OCI-LY1 (cell line): Measurements from ENCODE around the gene GRK1.
"Not testable (repeated sequence)": the region's sequence is repeated elsewhere in the genome, so short reads cannot be mapped to it uniquely, and the experiment has no call there.

Source experiments
- H2AFZ ChIP-seq: fragments of 200-600 bp; sonication (generic), shearing (Covaris generic); 2 replicates; pipeline ENCODE4 v1.6.0; 2014; ENCODE audit warnings: antibody characterized with exemption, mild to moderate bottlenecking, low read length
- H3F3A ChIP-seq: fragments of 200-600 bp; sonication (generic), shearing (Covaris generic); 2 replicates; pipeline ENCODE4 v1.6.0; 2014; ENCODE audit warnings: mild to moderate bottlenecking, antibody characterized with exemption, low read length, moderate library complexity; ENCODE audit not compliant: insufficient read depth
- H3K27ac ChIP-seq: fragments of 200-600 bp; sonication (generic); 2 replicates; pipeline ENCODE4 v1.5.1; 2014; ENCODE audit warnings: low read length, mixed run types, mild to moderate bottlenecking, low read depth; ENCODE audit not compliant: poor library complexity, severe bottlenecking
- H3K27me3 ChIP-seq: fragments of 200-600 bp; sonication (generic); 2 replicates; pipeline ENCODE4 v1.6.0; 2014; ENCODE audit warnings: antibody characterized with exemption, mild to moderate bottlenecking, low read length, moderate library complexity; ENCODE audit not compliant: insufficient read depth
- H3K36me3 ChIP-seq: fragments of 200-600 bp; sonication (generic); 2 replicates; pipeline ENCODE4 v1.6.1; 2014; ENCODE audit warnings: mild to moderate bottlenecking, antibody characterized with exemption, low read length, moderate library complexity, mixed read lengths; ENCODE audit not compliant: insufficient read depth
- H3K4me1 ChIP-seq: fragments of 200-600 bp; sonication (generic); 2 replicates; pipeline ENCODE4 v1.5.1; 2014; ENCODE audit warnings: mild to moderate bottlenecking, low read length, moderate library complexity; ENCODE audit not compliant: insufficient read depth, severe bottlenecking
- H3K4me2 ChIP-seq: fragments of 200-600 bp; sonication (generic), shearing (Covaris generic); 2 replicates; pipeline ENCODE4 v1.6.1; 2014; ENCODE audit warnings: low read length
- H3K4me3 ChIP-seq: fragments of 200-600 bp; sonication (generic); 2 replicates; pipeline ENCODE4 v1.5.1; 2014; ENCODE audit warnings: low read length, low read depth, mild to moderate bottlenecking, mixed read lengths; ENCODE audit not compliant: poor library complexity, severe bottlenecking
- H3K79me2 ChIP-seq: fragments of 200-600 bp; shearing (Covaris generic); 2 replicates; pipeline ENCODE4 v1.6.1; 2016; ENCODE audit warnings: mixed run types, low read length, mixed read lengths; ENCODE audit not compliant: insufficient read depth
- H3K9ac ChIP-seq: fragments of 200-600 bp; sonication (generic), shearing (Covaris generic); 2 replicates; pipeline ENCODE4 v1.6.1; 2014; ENCODE audit warnings: mild to moderate bottlenecking, low read length, mixed read lengths
- H3K9me2 ChIP-seq: fragments of 200-600 bp; sonication (generic), shearing (Covaris generic); 2 replicates; pipeline ENCODE4 v1.6.1; 2014; ENCODE audit warnings: low read depth, mild to moderate bottlenecking, low read length, mixed read lengths
- H3K9me3 ChIP-seq: fragments of 200-600 bp; shearing (Covaris generic); 2 replicates; pipeline ENCODE4 v1.6.1; 2014; ENCODE audit warnings: low read length, mixed read lengths
- H4K20me1 ChIP-seq: fragments of 200-600 bp; sonication (generic), shearing (Covaris generic); 2 replicates; pipeline ENCODE4 v1.6.0; 2016; ENCODE audit warnings: mild to moderate bottlenecking, low read length; ENCODE audit not compliant: insufficient read depth
- CTCF ChIP-seq: fragments of 200-600 bp; sonication (generic), shearing (Covaris generic); IDR thresholded peaks from 2 replicates; pipeline ENCODE4 v1.5.1; 2017; ENCODE audit warnings: mild to moderate bottlenecking, antibody characterized with exemption, low read length, moderate library complexity, mixed read lengths
- EZH2 ChIP-seq: fragments of 200-600 bp; sonication (generic), shearing (Covaris generic); IDR thresholded peaks from 2 replicates; pipeline ENCODE4 v1.8.0; 2017; ENCODE audit warnings: borderline replicate concordance, mixed run types, mild to moderate bottlenecking, antibody characterized with exemption, low read length, moderate library complexity, mixed read lengths

Gene GRK1

GRCh38 chr13:113743366-113744195, 76.6 kb downstream of the GRK1 start:
- TF ChIP-seq CTCF, result no peak
- no peak for TF ChIP-seq EZH2
- Histone ChIP-seq H3K9ac (no peak overlapping the region), H3K4me2 (no peak overlapping the region), H3K79me2 (no peaks in the 10 kb centered on the region), H3K27me3 (no peaks in the 10 kb centered on the region), H3F3A (no peaks in the 10 kb centered on the region), H2AFZ (no peak overlapping the region), H3K9me3 (no peaks in the 10 kb centered on the region), H3K4me1 (no peaks in the 10 kb centered on the region), H3K27ac (no peak overlapping the region), H3K4me3 (no peak overlapping the region), H3K36me3 (no peaks in the 10 kb centered on the region), H4K20me1 (no peaks in the 10 kb centered on the region), H3K9me2 (no peaks in the 10 kb centered on the region)

GRCh38 chr13:113744197-113745000, 77.4 kb downstream of the GRK1 start:
- H3K4me3 ChIP-seq, result no peak overlapping the region
- no peak overlapping the region for H2AFZ ChIP-seq
- H3K27ac ChIP-seq, result no peak overlapping the region
- H4K20me1 ChIP-seq, result no peaks in the 10 kb centered on the region
- H3F3A ChIP-seq, result no peaks in the 10 kb centered on the region
- H3K9me2 ChIP-seq, result no peaks in the 10 kb centered on the region
- no peak overlapping the region for H3K4me2 ChIP-seq
- no peaks in the 10 kb centered on the region for H3K4me1 ChIP-seq
- TF ChIP-seq EZH2 (no peak), CTCF (no peak)
- H3K36me3 ChIP-seq, result no peaks in the 10 kb centered on the region
- H3K79me2 ChIP-seq, result no peaks in the 10 kb centered on the region
- no peak overlapping the region for H3K9ac ChIP-seq
- H3K27me3 ChIP-seq, result no peaks in the 10 kb centered on the region
- H3K9me3 ChIP-seq, result no peaks in the 10 kb centered on the region

- Histone ChIP-seq H3F3A (no peaks in the 10 kb centered on the region), H2AFZ (no peak overlapping the region), H3K9me3 (no peaks in the 10 kb centered on the region), H3K36me3 (no peaks in the 10 kb centered on the region), H3K27ac (no peak overlapping the region), H3K27me3 (no peaks in the 10 kb centered on the region), H3K4me3 (no peak overlapping the region), H3K4me1 (no peaks in the 10 kb centered on the region), H3K79me2 (no peaks in the 10 kb centered on the region), H4K20me1 (no peaks in the 10 kb centered on the region), H3K4me2 (no peak overlapping the region), H3K9me2 (no peaks in the 10 kb centered on the region), H3K9ac (no peak overlapping the region)
- TF ChIP-seq CTCF, result no peak
- TF ChIP-seq EZH2, result no peak
Measured at GRCh38 chr13:113745059-113745458, 78.0 kb downstream of the GRK1 start.

- not testable (repeated sequence) for H3K4me1 ChIP-seq, H3K9ac ChIP-seq
Measured at GRCh38 chr13:113745500-113746142, 78.6 kb downstream of the GRK1 start.

More at GRCh38 chr13:113745500-113746142, 78.6 kb downstream of the GRK1 start:
- not testable (repeated sequence) for H3K9me3 ChIP-seq, H4K20me1 ChIP-seq, H3K27ac ChIP-seq, H3K36me3 ChIP-seq, H3K27me3 ChIP-seq, H3F3A ChIP-seq, H3K79me2 ChIP-seq, H3K4me2 ChIP-seq, H3K9me2 ChIP-seq, H2AFZ ChIP-seq, H3K4me3 ChIP-seq
